H1 (cell line): Measurements from ENCODE around the gene ADSS1. TPM values are rescaled to one million over a fixed set of nuclear protein-coding genes. Genes with fewer than 3 reads are reported as not detected.

ENCODE experiments used
- CTCF ChIA-PET: fragments of 300-600 bp; sonication (Branson Sonifier 250); formaldehyde crosslinking; loops from one replicate; lab custom pipeline; 2021; ENCODE audit not compliant: partially characterized antibody; lab: Charles Lee
- POLR2A ChIA-PET: fragments of 300-600 bp; sonication (Branson Sonifier 250); formaldehyde crosslinking; loops from one replicate; lab custom pipeline; 2021; ENCODE audit warnings: inconsistent platforms; ENCODE audit not compliant: partially characterized antibody; lab: Charles Lee
- DNase-seq, 2 experiments: peaks; one replicate each; pipeline versions ENCODE4 v3.0.0 to v3.0.0-alpha.2; 2010 to 2022; ENCODE audit warnings: low spot score in 2 of 2, low read depth in 1 of 2, mixed read lengths in 1 of 2
- FAIRE-seq: peaks from 2 replicates; lab custom pipeline; 2011; peaks lifted over from hg19 to GRCh38; lab: Jason Lieb, UNC
- H2AFZ ChIP-seq: 2 replicates; pipeline ENCODE4 v1.8.1; 2012; ENCODE audit warnings: low read length, inconsistent platforms
- H2AK5ac ChIP-seq: 2 replicates; pipeline ENCODE4 v1.6.1; 2013; ENCODE audit warnings: low read depth, low read length
- H2BK120ac ChIP-seq: replicated peaks from 2 replicates; pipeline ENCODE3; 2013; ENCODE audit warnings: low read depth, low read length, inconsistent platforms
- H2BK12ac ChIP-seq: 2 replicates; pipeline ENCODE4 v1.6.1; 2013; ENCODE audit warnings: low read depth, low read length
- H2BK15ac ChIP-seq: 2 replicates; pipeline ENCODE4 v1.6.1; 2013; ENCODE audit warnings: low read length
- H2BK20ac ChIP-seq: 2 replicates; pipeline ENCODE4 v1.6.1; 2013; ENCODE audit warnings: low read length
- H2BK5ac ChIP-seq: 2 replicates; pipeline ENCODE4 v1.6.1; 2013; ENCODE audit warnings: low read depth, low read length
- H3K14ac ChIP-seq: 2 replicates; pipeline ENCODE4 v1.6.1; 2013; ENCODE audit warnings: inconsistent platforms; ENCODE audit not compliant: insufficient read length
- H3K18ac ChIP-seq: 2 replicates; pipeline ENCODE4 v1.6.1; 2013; ENCODE audit warnings: low read length; ENCODE audit errors: extremely low read depth
- H3K23ac ChIP-seq: 2 replicates; pipeline ENCODE4 v1.6.1; 2013; ENCODE audit warnings: inconsistent platforms; ENCODE audit not compliant: insufficient read length
- H3K23me2 ChIP-seq: 2 replicates; pipeline ENCODE4 v1.6.1; 2013; ENCODE audit warnings: low read depth, low read length
- H3K27ac ChIP-seq: 2 replicates; pipeline ENCODE4 v1.6.1; 2011; ENCODE audit warnings: low read depth, low read length, inconsistent platforms
- H3K27me3 ChIP-seq, 4 experiments: replicated peaks in 1 of 4; 1 replicate in 1 of 4; 2 replicates in 3 of 4; pipeline versions ENCODE4 v1.6.1 to v1.8.1; 2011 to 2013; ENCODE audit warnings: low read length in 3 of 4, mild to moderate bottlenecking in 3 of 4, inconsistent platforms in 2 of 4, mixed read lengths in 2 of 4, moderate library complexity in 1 of 4; ENCODE audit not compliant: control insufficient read depth in 3 of 4, insufficient read depth in 3 of 4; ENCODE audit errors: extremely low read depth in 1 of 4
- H3K36me3 ChIP-seq, 4 experiments: 2 replicates each; pipeline versions ENCODE4 v1.6.1 to v1.8.1; 2011 to 2013; ENCODE audit warnings: mild to moderate bottlenecking in 4 of 4, low read length in 3 of 4, moderate library complexity in 2 of 4, control low read depth in 1 of 4, inconsistent platforms in 1 of 4; ENCODE audit not compliant: insufficient read depth in 4 of 4, control insufficient read depth in 2 of 4
- H3K4ac ChIP-seq: replicated peaks from 2 replicates; pipeline ENCODE3; 2013; ENCODE audit warnings: low read length, low read depth, mixed read lengths, inconsistent platforms; ENCODE audit not compliant: insufficient read length
- H3K4me1 ChIP-seq, 4 experiments: replicated peaks in 1 of 4; 1 replicate in 1 of 4; 2 replicates in 3 of 4; pipeline versions ENCODE4 v1.6.1 to v1.8.1; 2011 to 2013; ENCODE audit warnings: low read length in 3 of 4, inconsistent platforms in 2 of 4, mixed read lengths in 1 of 4; ENCODE audit not compliant: insufficient read depth in 4 of 4, control insufficient read depth in 3 of 4
- H3K4me2 ChIP-seq, 2 experiments: 2 replicates each; pipeline versions ENCODE4 v1.6.1 to v1.8.1; 2011 to 2013; ENCODE audit warnings: low read depth in 2 of 2, low read length in 2 of 2, control low read depth in 1 of 2, inconsistent platforms in 1 of 2, mild to moderate bottlenecking in 1 of 2; ENCODE audit not compliant: insufficient read depth in 1 of 2
- H3K4me3 ChIP-seq, 4 experiments: fragments of 200-600, 300-600 bp in 1 of 4; sonication (generic), shearing (Covaris generic), sonication (Bioruptor Twin) in 1 of 4; 2 replicates each; pipeline versions ENCODE4 v1.5.1 to v1.8.1; 2011 to 2016; ENCODE audit warnings: low read length in 4 of 4, low read depth in 3 of 4, control low read depth in 2 of 4, inconsistent platforms in 2 of 4, mild to moderate bottlenecking in 2 of 4, mixed read lengths in 1 of 4, moderate library complexity in 1 of 4; ENCODE audit not compliant: insufficient read depth in 2 of 4; ENCODE audit errors: extremely low read depth in 1 of 4
- H3K56ac ChIP-seq: replicated peaks from 2 replicates; pipeline ENCODE3; 2013; ENCODE audit warnings: low read depth, mild to moderate bottlenecking, mixed read lengths, low read length, inconsistent platforms; ENCODE audit not compliant: insufficient read length
- H3K79me1 ChIP-seq: 2 replicates; pipeline ENCODE4 v1.6.1; 2013; ENCODE audit warnings: low read depth, low read length, control low read depth
- H3K79me2 ChIP-seq, 2 experiments: 2 replicates each; pipeline versions ENCODE4 v1.6.1 to v1.8.1; 2012 to 2013; ENCODE audit warnings: low read length in 2 of 2, mild to moderate bottlenecking in 2 of 2, inconsistent platforms in 1 of 2; ENCODE audit not compliant: insufficient read depth in 2 of 2, control insufficient read depth in 1 of 2
- H3K9ac ChIP-seq, 4 experiments: replicated peaks in 1 of 4; 1 replicate in 1 of 4; 2 replicates in 3 of 4; pipeline versions ENCODE4 v1.6.1 to v1.8.1; 2011 to 2013; ENCODE audit warnings: low read depth in 3 of 4, low read length in 3 of 4, control low read depth in 2 of 4, mild to moderate bottlenecking in 2 of 4, moderate library complexity in 2 of 4, inconsistent platforms in 1 of 4; ENCODE audit errors: extremely low read depth in 1 of 4
- H3K9me3 ChIP-seq, 2 experiments: 2 replicates each; pipeline versions ENCODE4 v1.6.1 to v1.8.1; 2012 to 2013; ENCODE audit warnings: mild to moderate bottlenecking in 2 of 2, moderate library complexity in 2 of 2, control low read depth in 1 of 2, inconsistent platforms in 1 of 2, low read depth in 1 of 2, low read length in 1 of 2, mixed read lengths in 1 of 2; ENCODE audit not compliant: insufficient read depth in 2 of 2
- H4K20me1 ChIP-seq, 2 experiments: replicated peaks in 1 of 2; 2 replicates each; pipeline versions ENCODE3 to v1.8.1; 2011 to 2013; ENCODE audit warnings: inconsistent platforms in 2 of 2, low read length in 2 of 2, mild to moderate bottlenecking in 1 of 2; ENCODE audit not compliant: insufficient read depth in 2 of 2, control insufficient read depth in 1 of 2
- H4K5ac ChIP-seq: 2 replicates; pipeline ENCODE4 v1.6.1; 2013; ENCODE audit warnings: low read length, low read depth, mixed read lengths, inconsistent platforms; ENCODE audit not compliant: insufficient read length
- H4K8ac ChIP-seq: 2 replicates; pipeline ENCODE4 v1.8.0; 2013; ENCODE audit warnings: mild to moderate bottlenecking, moderate library complexity, low read length, inconsistent platforms; ENCODE audit not compliant: insufficient read depth; ENCODE audit errors: extremely low read depth
- H4K91ac ChIP-seq: replicated peaks from 2 replicates; pipeline ENCODE3; 2013; ENCODE audit warnings: low read length, mixed read lengths, inconsistent platforms; ENCODE audit not compliant: insufficient read length
- CTBP2 ChIP-seq: IDR thresholded peaks from 2 replicates; pipeline ENCODE4 v1.7.0; 2011; ENCODE audit warnings: borderline replicate concordance, mild to moderate bottlenecking, moderate library complexity, mixed read lengths, low read length; ENCODE audit not compliant: insufficient read depth, insufficient read length
- EP300 ChIP-seq, 2 experiments: IDR thresholded peaks; 1 replicate in 1 of 2; 2 replicates in 1 of 2; pipeline ENCODE4 v1.6.1; 2011 to 2012; ENCODE audit warnings: low read depth in 2 of 2, low read length in 2 of 2, mild to moderate bottlenecking in 2 of 2, borderline replicate concordance in 1 of 2, inconsistent platforms in 1 of 2, moderate library complexity in 1 of 2
- RNF2 ChIP-seq: fragments of 200-900, 300-1000 bp; sonication (generic); IDR thresholded peaks from 2 replicates; pipeline ENCODE4 v1.7.1; 2016; ENCODE audit warnings: borderline replicate concordance, low read depth, mild to moderate bottlenecking, antibody characterized with exemption, low read length; ENCODE audit not compliant: poor library complexity, severe bottlenecking; ENCODE audit errors: missing control alignments
- WGBS, 2 experiments: shearing (Covaris generic) in 1 of 2; methylation state at CpG; one replicate each; pipeline versions ENCODE4 v1.1.6 to v1.1.7; 2013 to 2015; ENCODE audit warnings: low lambda C conversion rate in 2 of 2, mixed read lengths in 2 of 2, inconsistent platforms in 1 of 2, low coverage in 1 of 2, missing lambda C conversion rate in 1 of 2; ENCODE audit not compliant: insufficient replicate concordance in 2 of 2, insufficient coverage in 1 of 2, insufficient read length in 1 of 2; ENCODE audit errors: extremely low coverage in 1 of 2, missing lambda C conversion rate in 1 of 2; 5-methylcytosine and 5-hydroxymethylcytosine counted together
- polyA plus RNA-seq, 7 experiments: library from polyadenylated mRNA; depleted of rRNA in 3 of 7; stranded (reverse) in 5 of 7; unstranded in 2 of 7; fragments of >200 nt in 5 of 7; fragments of 200-250 nt in 2 of 7; gene quantifications; 1 replicate in 5 of 7; 2 replicates in 1 of 7; 4 replicates in 1 of 7; pipeline versions ENCODE4 v1.2.1 to v1.2.3, GENCODE V29; 2011 to 2013; ENCODE audit warnings: missing spikeins in 2 of 7, mixed read lengths in 2 of 7
- total RNA-seq: library from RNA; stranded (reverse); fragmentation: NEBNext Ultra II Directional; extraction: Animal tissue kit (Norgen Biotek cat#: 25700); gene quantifications from 2 replicates; pipeline ENCODE4 v1.2.1, GENCODE V29; 2021

The ADSS1 gene
- total and polyA plus RNA-seq, 2 of the 8 experiments (the other 6 are each of a cell fraction or from before 2014, with no cell fraction given): 7.1 to 7.9 TPM

- Histone ChIP-seq H2BK120ac (no peak overlapping the region), H4K20me1 (peaks cover 16 to 20% of the 10 kb centered on the region in 2 experiments), H2BK15ac (no peak overlapping the region), H3K23ac (no peak overlapping the region), H4K5ac (no peak overlapping the region), H3K9ac (no peak overlapping the region), H3K27ac (no peak overlapping the region), H2AK5ac (no peak overlapping the region), H2BK5ac (no peak overlapping the region; the same call in 1 of the 2 replicates), H3K27me3 (no peaks in the 10 kb centered on the region), H3K23me2 (no peaks in the 10 kb centered on the region), H3K4me3 (no peak overlapping the region), H3K56ac (no peak overlapping the region), H2AFZ (no peak overlapping the region), H2BK12ac (no peak overlapping the region), H3K4ac (no peak overlapping the region), H3K79me1 (no peaks in the 10 kb centered on the region; the same call in 1 of the 2 replicates), H3K14ac (no peak overlapping the region), H2BK20ac (no peak overlapping the region), H3K4me2 (no peak overlapping the region), H4K91ac (no peak overlapping the region), H3K9me3 (no peaks in the 10 kb centered on the region), H3K18ac (no peak overlapping the region), H4K8ac (no peak overlapping the region), H3K4me1 (no peaks in the 10 kb centered on the region), H3K79me2 (no peaks in the 10 kb centered on the region), H3K36me3 (no peaks in the 10 kb centered on the region; a peak in 1 of 8 replicates)
- CTCF ChIA-PET: interaction anchor here (0.9 to 4.0 kb wide), 3 partner anchors 12 to 111 kb away, joined by 3 to 28 read pairs (median 7); no protein-coding TSS in a partner anchor
- POLR2A ChIA-PET: interaction anchor here (0.5 to 1.2 kb wide), 6 partner anchors 9 to 109 kb away, joined by 3 to 4 read pairs (median 3); partner anchors contain the start of gene CEP170B
- no peak for TF ChIP-seq EP300 (IDR thresholded peaks at IDR 0.05; ENCODE audit: borderline replicate concordance in 1 of 2, low read depth in 2 of 2, low read length in 2 of 2)
- no peak for TF ChIP-seq RNF2
- no peak for TF ChIP-seq CTBP2
- FAIRE-seq (no peak), DNase-seq (no peak)
- WGBS, 2 experiments: 93% methylated on average over 26 of the region's 36 CpGs; no CpG with 5 or more reads in 1 of the 2 experiments
These were observed 61.0 kb downstream of the ADSS1 start for GRCh38 chr14:104784846-104785707.
